K562 (cell line): ENCODE data around the gene RBM19. TPM values are rescaled to one million over a fixed set of nuclear protein-coding genes. Genes with fewer than 3 reads are reported as not detected.

Source experiments
- ATAC-seq: fragments of 200-7000 bp; cut with Tn5 transposase; 3 replicates; pipeline ENCODE4 v1.9.1; 2020; ENCODE audit warnings: moderate library complexity
- BruUV-seq: library from RNA; stranded (reverse); fragments of 400-500 nt; replicated peaks from 2 replicates; lab custom pipeline; 2021; lab: Mats Ljungman, UMichigan
- CTCF ChIA-PET: fragments of 300-600 bp; formaldehyde crosslinking; extraction: SDS; loops from one replicate; lab custom pipeline; 2021; ENCODE audit warnings: low intra/inter-chr PET ratio; lab: Yijun Ruan, JAX
- POLR2A ChIA-PET: fragments of 300-600, 350-650 bp; sonication (Branson Sonifier 250); formaldehyde crosslinking; extraction: SDS; loops from one replicate; lab custom pipeline; 2021; ENCODE audit warnings: antibody characterized with exemption, inconsistent platforms; lab: Yijun Ruan, JAX
- DNase-seq, 4 experiments: peaks; one replicate each; pipeline versions ENCODE4 v3.0.0 to v3.0.0-alpha.2; 2011 to 2018; ENCODE audit warnings: low spot score in 3 of 4, mixed read lengths in 3 of 4; ENCODE audit errors: extremely low read depth in 1 of 4
- FAIRE-seq: peaks from 2 replicates; lab custom pipeline; 2011; peaks lifted over from hg19 to GRCh38; lab: Jason Lieb, UNC
- H2AFZ ChIP-seq: 2 replicates; pipeline ENCODE4 v1.6.0; 2011; ENCODE audit warnings: low read depth, low read length, control low read depth, inconsistent platforms
- H3K27ac ChIP-seq: fragments of 200-600 bp; 3 replicates; pipeline ENCODE4 v1.8.0; 2011; ENCODE audit warnings: low read depth, mild to moderate bottlenecking, control low read depth, inconsistent platforms, low read length, moderate library complexity, mixed read lengths; ENCODE audit errors: extremely low read depth
- H3K27me3 ChIP-seq, 2 experiments: fragments of 300-600 bp in 1 of 2; 2 replicates in 1 of 2; 3 replicates in 1 of 2; pipeline versions ENCODE4 v1.6.0 to v1.8.0; 2011; ENCODE audit warnings: inconsistent platforms in 2 of 2, low read length in 2 of 2, mild to moderate bottlenecking in 1 of 2, mixed read lengths in 1 of 2, moderate library complexity in 1 of 2; ENCODE audit not compliant: control insufficient read depth in 2 of 2, insufficient read depth in 2 of 2
- H3K36me3 ChIP-seq: fragments of 300-600 bp; 3 replicates; pipeline ENCODE4 v1.8.0; 2011; ENCODE audit warnings: mild to moderate bottlenecking, low read length, inconsistent platforms; ENCODE audit not compliant: control insufficient read depth, insufficient read depth
- H3K4me1 ChIP-seq, 2 experiments: fragments of 200-600 bp in 1 of 2; replicated peaks in 1 of 2; 2 replicates in 1 of 2; 3 replicates in 1 of 2; pipeline versions ENCODE4 v1.5.1 to v1.8.0; 2011; ENCODE audit warnings: inconsistent platforms in 2 of 2, low read length in 2 of 2, mild to moderate bottlenecking in 1 of 2, mixed read lengths in 1 of 2, moderate library complexity in 1 of 2; ENCODE audit not compliant: control insufficient read depth in 2 of 2, insufficient read depth in 2 of 2
- H3K4me2 ChIP-seq: 2 replicates; pipeline ENCODE4 v1.6.1; 2011; ENCODE audit warnings: low read length, control low read depth, inconsistent platforms, mixed read lengths; ENCODE audit not compliant: insufficient read depth
- H3K4me3 ChIP-seq: fragments of 200-600 bp; sonication (generic), shearing (Covaris generic); 2 replicates; pipeline ENCODE4 v1.5.1; 2016; ENCODE audit warnings: control low read depth, inconsistent platforms
- H3K79me2 ChIP-seq: fragments of 200-600 bp; 3 replicates; pipeline ENCODE4 v1.8.0; 2011; ENCODE audit warnings: low read length, inconsistent platforms; ENCODE audit not compliant: control insufficient read depth, insufficient read depth
- H3K9ac ChIP-seq, 2 experiments: 2 replicates each; pipeline versions ENCODE4 v1.6.0 to v1.6.1; 2011; ENCODE audit warnings: low read depth in 2 of 2, low read length in 2 of 2, control low read depth in 1 of 2, inconsistent platforms in 1 of 2, mild to moderate bottlenecking in 1 of 2, mixed read lengths in 1 of 2; ENCODE audit not compliant: insufficient read depth in 1 of 2
- H3K9me1 ChIP-seq: one replicate; pipeline ENCODE4 v1.6.0; 2011; ENCODE audit warnings: inconsistent platforms, mild to moderate bottlenecking, low read length, moderate library complexity; ENCODE audit not compliant: control insufficient read depth, insufficient read depth
- H3K9me3 ChIP-seq: replicated peaks from 2 replicates; pipeline ENCODE4 v1.5.1; 2011; ENCODE audit warnings: low read depth, low read length, inconsistent platforms; ENCODE audit not compliant: control insufficient read depth, insufficient read depth
- H4K20me1 ChIP-seq: replicated peaks from 2 replicates; pipeline ENCODE4 v1.6.1; 2011; ENCODE audit warnings: low read length, inconsistent platforms, mixed read lengths; ENCODE audit not compliant: control insufficient read depth, insufficient read depth
- CBFA2T3 ChIP-seq: fragments of 450-650 bp; IDR thresholded peaks from 2 replicates; pipeline ENCODE4 v1.6.1; 2017
- MYC ChIP-seq, 2 experiments: fragments of 250-450 bp in 1 of 2; sonication (Bioruptor Pico) in 1 of 2; IDR thresholded peaks; 2 replicates each; pipeline versions ENCODE4 v1.5.1 to v1.6.1; 2012 to 2021; ENCODE audit warnings: low read depth in 2 of 2, borderline replicate concordance in 1 of 2, improper control_type of control experiment in 1 of 2, low read length in 1 of 2, mild to moderate bottlenecking in 1 of 2, moderate library complexity in 1 of 2
- PCBP2 ChIP-seq: fragments of 200-400 bp; formaldehyde crosslinking; IDR thresholded peaks from 2 replicates; pipeline ENCODE4 v1.6.1; 2018; ENCODE audit warnings: low read length, low read depth, mild to moderate bottlenecking, moderate library complexity; ENCODE audit not compliant: poor library complexity, severe bottlenecking
- POLR2A ChIP-seq: fragments of 450-650 bp; conservative IDR thresholded peaks from 2 replicates; pipeline ENCODE4 v1.6.1; 2016
- RBM15 ChIP-seq: fragments of 200-400 bp; formaldehyde crosslinking; IDR thresholded peaks from 2 replicates; pipeline ENCODE4 v1.6.1; 2018; ENCODE audit warnings: mild to moderate bottlenecking, low read length, moderate library complexity; ENCODE audit not compliant: insufficient read depth
- SIN3B ChIP-seq: fragments of 450-650 bp; IDR thresholded peaks from 2 replicates; pipeline ENCODE4 v1.6.1; 2017; ENCODE audit warnings: low read depth, mild to moderate bottlenecking, moderate library complexity
- SOX6 ChIP-seq: fragments of 450-650 bp; IDR thresholded peaks from 2 replicates; pipeline ENCODE4 v1.6.1; 2014; ENCODE audit warnings: mild to moderate bottlenecking
- YY1 ChIP-seq, 3 experiments: IDR thresholded peaks; 2 replicates each; pipeline ENCODE4 v1.6.1; 2011; ENCODE audit warnings: low read length in 2 of 3, mild to moderate bottlenecking in 2 of 3, moderate library complexity in 2 of 3, borderline replicate concordance in 1 of 3, control low read depth in 1 of 3, low read depth in 1 of 3; ENCODE audit not compliant: insufficient read depth in 3 of 3, insufficient replicate concordance in 2 of 3, control insufficient read depth in 1 of 3, insufficient read length in 1 of 3; ENCODE audit errors: extremely low read depth in 1 of 3
- ZNF134 ChIP-seq: fragments of 250-450 bp; sonication (Bioruptor Pico); conservative IDR thresholded peaks from 2 replicates; pipeline ENCODE4 v1.4.0; 2020
- ZNF561 ChIP-seq: fragments of 450-650 bp; formaldehyde crosslinking; conservative IDR thresholded peaks from 2 replicates; pipeline ENCODE4 v1.4.0; 2020; ENCODE audit warnings: mild to moderate bottlenecking, moderate library complexity
- ZNF77 ChIP-seq: fragments of 250-450 bp; sonication (Bioruptor Pico); IDR thresholded peaks from 2 replicates; pipeline ENCODE4 v1.5.0; 2020
- whole genome bisulfite sequencing: fragments of 100-300 bp; shearing (Covaris generic); methylation state at CpG from one replicate; pipeline ENCODE4 v1.1.6; 2016; ENCODE audit warnings: low coverage, mixed read lengths; ENCODE audit not compliant: insufficient coverage; ENCODE audit errors: missing lambda C conversion rate; 5-methylcytosine and 5-hydroxymethylcytosine counted together
- in situ Hi-C: fragments of 300-500 bp; cut with MboI; formaldehyde crosslinking; loops from 4 replicates; pipeline ENCODE4 v1.15.0; 2018; ENCODE audit warnings: inconsistent platforms, mixed read lengths
- intact Hi-C: fragments of 100-400 bp; cut with micrococcal nuclease; formaldehyde crosslinking; loops from 2 replicates; pipeline ENCODE4 v1.14.2; 2022
- polyA plus RNA-seq, 8 experiments: library from polyadenylated mRNA; depleted of rRNA in 4 of 8; stranded (reverse) in 5 of 8; unstranded in 3 of 8; fragments of >200 nt; fragmentation: Nextera tagmentation in 2 of 8; fragmentation: Illumina TruSeq in 1 of 8; extraction: Ambion mirVana in 2 of 8; extraction: Trizol in 1 of 8; gene quantifications; 2 replicates each; pipeline versions ENCODE4 v1.2.1 to v1.2.3, GENCODE V29; 2011 to 2014; ENCODE audit warnings: inconsistent platforms in 1 of 8, missing spikeins in 1 of 8
- total RNA-seq, 7 experiments: library from RNA; depleted of rRNA in 6 of 7; stranded (reverse); fragments of >200 nt in 6 of 7; fragmentation: Illumina TruSeq in 2 of 7; extraction: Trizol in 2 of 7; gene quantifications; 2 replicates each; pipeline versions ENCODE4 v1.2.1 to v1.2.3, GENCODE V29; 2011 to 2021; ENCODE audit warnings: low replicate concordance in 1 of 7
- TF ChIP-seq, protein P1 (sequence below): fragments of 450-650 bp; IDR thresholded peaks from 2 replicates; pipeline ENCODE4 v1.6.1; 2016; ENCODE audit warnings: missing biosample characterization, missing genetic modification characterization
- TF ChIP-seq, protein P2 (sequence below): sonication (generic); formaldehyde crosslinking; IDR thresholded peaks from 2 replicates; pipeline ENCODE4 v1.9.0; 2022; ENCODE audit warnings: mild to moderate bottlenecking, missing genetic modification reagents

RBM19 gene
- total and polyA plus RNA-seq, 9 of the 15 experiments (the other 6 are each of a cell fraction or from before 2014, with no cell fraction given), result 16.0 to 58.4 (median 37.9) TPM

DNA sequence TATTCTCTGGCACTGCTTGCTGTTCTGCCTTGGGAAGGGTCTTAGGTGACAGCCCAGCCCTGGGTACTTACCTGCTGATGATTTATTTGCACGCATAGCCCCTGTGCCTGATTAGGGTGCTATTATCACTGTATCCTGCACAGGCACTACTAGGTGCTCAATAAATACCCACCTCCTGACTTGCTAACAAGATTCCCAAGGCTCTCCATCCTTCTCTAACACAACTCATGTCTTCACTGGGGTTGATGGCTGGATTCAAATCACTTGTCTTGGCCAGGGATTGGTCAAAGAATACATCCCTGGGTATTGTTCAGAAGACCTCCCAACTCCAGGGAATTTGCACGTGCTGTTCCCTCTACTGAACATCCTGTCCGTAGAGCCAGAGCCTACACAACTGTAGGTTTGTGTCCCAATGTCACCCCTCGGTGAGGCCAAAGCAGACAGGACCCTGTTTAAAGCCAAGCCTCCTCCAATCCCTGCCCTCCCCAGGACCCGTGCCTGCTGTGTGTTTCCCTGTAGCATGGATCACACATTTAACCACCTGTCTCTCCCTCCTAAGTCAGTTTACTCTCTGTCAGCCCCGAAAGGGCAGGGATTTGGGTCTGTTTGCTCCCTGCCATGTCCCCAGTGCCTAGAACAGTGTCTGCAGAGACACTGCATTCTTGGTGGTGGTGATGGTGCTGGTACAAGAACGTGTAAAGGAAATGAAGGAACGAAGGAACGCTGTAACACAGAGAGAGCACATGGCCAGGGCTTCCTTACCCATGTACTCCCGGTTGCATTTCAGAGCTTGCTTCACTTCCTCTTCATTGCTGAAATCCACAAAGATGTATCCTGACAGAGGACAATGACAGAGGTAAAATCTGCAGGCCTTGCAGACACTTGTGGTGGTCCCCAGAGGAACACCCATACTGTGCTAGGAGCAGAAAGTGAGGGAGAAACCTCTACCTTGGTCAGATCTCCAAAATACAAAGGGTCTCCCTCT is 16.5 kb downstream of the RBM19 start:
- Histone ChIP-seq H3K9me1 (no peaks in the 10 kb centered on the region), H3K79me2 (no peaks in the 10 kb centered on the region), H3K4me1 (no peaks in the 10 kb centered on the region), H3K9ac (no peak overlapping the region), H3K4me3 (no peak overlapping the region), H4K20me1 (peaks cover 3% of the 10 kb centered on the region; the same call in 1 of the 2 replicates), H3K27ac (no peak overlapping the region), H3K36me3 (peaks cover 97% of the 10 kb centered on the region), H3K27me3 (no peaks in the 10 kb centered on the region), H3K4me2 (no peak overlapping the region), H3K9me3 (no peaks in the 10 kb centered on the region), H2AFZ (no peak overlapping the region)
- no peak for DNase-seq
- no peak for FAIRE-seq
- 82% methylated on average over 10 of the region's 10 CpGs for WGBS
- no TSS peak for BruUV-seq
- ChIA-PET POLR2A (no interaction called here), CTCF (no interaction called here)
- in situ Hi-C loops, result no loop called here
- no peak for ATAC-seq
- intact Hi-C loops, result no loop called here
- TF ChIP-seq YY1 (IDR thresholded peaks at IDR 0.05; ENCODE audit: borderline replicate concordance in 1 of 3, control insufficient read depth in 1 of 3, extremely low read depth in 1 of 3, insufficient read depth in 3 of 3, insufficient read length in 1 of 3, insufficient replicate concordance in 2 of 3, low read depth in 1 of 3, low read length in 2 of 3) (no peak), MYC (IDR thresholded peaks at IDR 0.05; ENCODE audit: low read depth, low read length) (no peak), MYC (CRISPR knock-in tag; IDR thresholded peaks at IDR 0.05; ENCODE audit: borderline replicate concordance, low read depth) (no peak), ZNF561 (CRISPR knock-in tag) (no peak), ZNF134 (no peak), RBM15 (no peak), SOX6 (no peak), SIN3B (no peak), CBFA2T3 (no peak), ZNF77 (CRISPR knock-in tag) (no peak), PCBP2 (no peak), POLR2A (no peak)
- TF ChIP-seq, protein P1, sequence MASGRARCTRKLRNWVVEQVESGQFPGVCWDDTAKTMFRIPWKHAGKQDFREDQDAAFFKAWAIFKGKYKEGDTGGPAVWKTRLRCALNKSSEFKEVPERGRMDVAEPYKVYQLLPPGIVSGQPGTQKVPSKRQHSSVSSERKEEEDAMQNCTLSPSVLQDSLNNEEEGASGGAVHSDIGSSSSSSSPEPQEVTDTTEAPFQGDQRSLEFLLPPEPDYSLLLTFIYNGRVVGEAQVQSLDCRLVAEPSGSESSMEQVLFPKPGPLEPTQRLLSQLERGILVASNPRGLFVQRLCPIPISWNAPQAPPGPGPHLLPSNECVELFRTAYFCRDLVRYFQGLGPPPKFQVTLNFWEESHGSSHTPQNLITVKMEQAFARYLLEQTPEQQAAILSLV (tag), result no peak
- TF ChIP-seq, protein P2, sequence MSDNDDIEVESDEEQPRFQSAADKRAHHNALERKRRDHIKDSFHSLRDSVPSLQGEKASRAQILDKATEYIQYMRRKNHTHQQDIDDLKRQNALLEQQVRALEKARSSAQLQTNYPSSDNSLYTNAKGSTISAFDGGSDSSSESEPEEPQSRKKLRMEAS (CRISPR knock-in tag), result no peak
